HEK293 (cell line): Measurements from ENCODE around the gene SUSD6.
"Not testable (repeated sequence)": the region's sequence is repeated elsewhere in the genome, so short reads cannot be mapped to it uniquely, and the experiment has no call there.

Source experiments
- CTCF ChIA-PET: fragments of 350-600 bp; formaldehyde crosslinking; extraction: SDS; loops from one replicate; lab custom pipeline; 2021; ENCODE audit warnings: antibody characterized with exemption; lab: Yijun Ruan, JAX
- POLR2A ChIA-PET: fragments of 300-600 bp; formaldehyde crosslinking; extraction: SDS; loops from one replicate; lab custom pipeline; 2020; ENCODE audit warnings: antibody characterized with exemption, inconsistent platforms; lab: Yijun Ruan, JAX
- H3K27ac ChIP-seq: fragments of 200-500 bp; sonication (Bioruptor generic); 2 replicates; pipeline ENCODE4 v1.5.1; 2014; ENCODE audit warnings: low read depth, low read length, control low read depth, inconsistent platforms; ENCODE audit errors: extremely low read depth
- H3K36me3 ChIP-seq, 2 experiments: fragments of 200-500 bp in 1 of 2; sonication (Bioruptor generic) in 1 of 2; 1 replicate in 1 of 2; 2 replicates in 1 of 2; pipeline ENCODE4 v1.5.1; 2014 to 2017; ENCODE audit warnings: inconsistent platforms in 2 of 2, low read length in 2 of 2; ENCODE audit not compliant: control insufficient read depth in 2 of 2, insufficient read depth in 1 of 2
- H3K4me1 ChIP-seq: fragments of 200-500 bp; sonication (Bioruptor generic); 2 replicates; pipeline ENCODE4 v1.5.1; 2014; ENCODE audit warnings: mild to moderate bottlenecking, low read length, inconsistent platforms; ENCODE audit not compliant: control insufficient read depth, insufficient read depth
- H3K4me3 ChIP-seq: 2 replicates; pipeline ENCODE4 v1.5.1; 2011; ENCODE audit warnings: low read depth, mild to moderate bottlenecking, control low read depth, low read length, moderate library complexity
- H3K9me3 ChIP-seq: fragments of 200-500 bp; sonication (Bioruptor generic); 2 replicates; pipeline ENCODE4 v1.5.1; 2014; ENCODE audit warnings: low read depth, low read length, inconsistent platforms; ENCODE audit not compliant: control insufficient read depth, insufficient read depth
- SCRT1 ChIP-seq: fragments of 450-650 bp; formaldehyde crosslinking; IDR thresholded peaks from 2 replicates; pipeline ENCODE4 v1.5.1; 2016; ENCODE audit warnings: missing biosample characterization, missing genetic modification characterization, borderline replicate concordance
- ZNF121 ChIP-seq: fragments of 450-650 bp; formaldehyde crosslinking; IDR thresholded peaks from 2 replicates; pipeline ENCODE4 v1.5.1; 2016; ENCODE audit warnings: missing biosample characterization, missing genetic modification characterization
- ZNF169 ChIP-seq: fragments of 450-650 bp; formaldehyde crosslinking; IDR thresholded peaks from 2 replicates; pipeline ENCODE4 v1.5.1; 2016; ENCODE audit warnings: missing biosample characterization, missing genetic modification characterization
- ZNF2 ChIP-seq: fragments of 450-650 bp; formaldehyde crosslinking; IDR thresholded peaks from 2 replicates; pipeline ENCODE4 v1.5.1; 2016; ENCODE audit warnings: missing biosample characterization, missing genetic modification characterization
- ZNF335 ChIP-seq: fragments of 450-650 bp; formaldehyde crosslinking; conservative IDR thresholded peaks from 2 replicates; pipeline ENCODE4 v1.5.1; 2016; ENCODE audit warnings: missing biosample characterization, missing genetic modification characterization
- ZNF488 ChIP-seq: fragments of 450-650 bp; formaldehyde crosslinking; IDR thresholded peaks from 2 replicates; pipeline ENCODE4 v1.5.1; 2016; ENCODE audit warnings: missing biosample characterization, missing genetic modification characterization
- ZNF549 ChIP-seq: fragments of 450-650 bp; IDR thresholded peaks from 2 replicates; pipeline ENCODE4 v1.5.1; 2018; ENCODE audit warnings: missing biosample characterization, missing genetic modification characterization, mild to moderate bottlenecking, inconsistent platforms, moderate library complexity
- ZNF626 ChIP-seq: fragments of 450-650 bp; sonication (Bioruptor Pico); formaldehyde crosslinking; IDR thresholded peaks from 2 replicates; pipeline ENCODE4 v1.5.1; 2018; ENCODE audit warnings: missing biosample characterization, missing genetic modification characterization, inconsistent platforms
- TF ChIP-seq, protein P1 (sequence below): fragments of 450-650 bp; formaldehyde crosslinking; IDR thresholded peaks from 2 replicates; pipeline ENCODE4 v1.5.1; 2016; ENCODE audit warnings: missing biosample characterization, missing genetic modification characterization, borderline replicate concordance
- TF ChIP-seq, protein P2 (sequence below): fragments of 450-650 bp; formaldehyde crosslinking; IDR thresholded peaks from 2 replicates; pipeline ENCODE4 v1.5.1; 2016; ENCODE audit warnings: missing biosample characterization, missing genetic modification characterization
- TF ChIP-seq, protein P3 (sequence below): fragments of 450-650 bp; formaldehyde crosslinking; IDR thresholded peaks from 2 replicates; pipeline ENCODE4 v1.5.1; 2016; ENCODE audit warnings: missing biosample characterization, missing genetic modification characterization, borderline replicate concordance

The SUSD6 gene

DNA sequence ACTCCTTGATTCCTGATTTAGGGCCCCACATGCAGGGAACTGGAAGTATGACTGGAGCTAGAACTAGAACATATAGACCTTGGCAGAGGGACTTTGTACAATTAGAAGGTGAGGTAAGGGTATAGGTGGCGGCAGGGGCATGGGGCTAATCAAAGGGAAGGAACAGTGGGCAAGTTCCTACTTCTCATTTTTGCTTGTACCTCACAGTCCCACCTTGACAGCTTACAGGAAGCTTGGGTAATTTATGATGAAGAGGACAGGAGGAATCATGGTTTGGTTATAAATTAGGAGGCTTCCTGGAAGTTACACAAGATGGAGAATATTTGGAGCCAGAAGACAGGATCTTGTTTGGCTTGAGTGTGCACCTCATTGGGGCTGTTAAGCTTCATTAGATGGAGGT is 33.4 kb downstream of the SUSD6 start (continued):
- TF ChIP-seq, protein P1, sequence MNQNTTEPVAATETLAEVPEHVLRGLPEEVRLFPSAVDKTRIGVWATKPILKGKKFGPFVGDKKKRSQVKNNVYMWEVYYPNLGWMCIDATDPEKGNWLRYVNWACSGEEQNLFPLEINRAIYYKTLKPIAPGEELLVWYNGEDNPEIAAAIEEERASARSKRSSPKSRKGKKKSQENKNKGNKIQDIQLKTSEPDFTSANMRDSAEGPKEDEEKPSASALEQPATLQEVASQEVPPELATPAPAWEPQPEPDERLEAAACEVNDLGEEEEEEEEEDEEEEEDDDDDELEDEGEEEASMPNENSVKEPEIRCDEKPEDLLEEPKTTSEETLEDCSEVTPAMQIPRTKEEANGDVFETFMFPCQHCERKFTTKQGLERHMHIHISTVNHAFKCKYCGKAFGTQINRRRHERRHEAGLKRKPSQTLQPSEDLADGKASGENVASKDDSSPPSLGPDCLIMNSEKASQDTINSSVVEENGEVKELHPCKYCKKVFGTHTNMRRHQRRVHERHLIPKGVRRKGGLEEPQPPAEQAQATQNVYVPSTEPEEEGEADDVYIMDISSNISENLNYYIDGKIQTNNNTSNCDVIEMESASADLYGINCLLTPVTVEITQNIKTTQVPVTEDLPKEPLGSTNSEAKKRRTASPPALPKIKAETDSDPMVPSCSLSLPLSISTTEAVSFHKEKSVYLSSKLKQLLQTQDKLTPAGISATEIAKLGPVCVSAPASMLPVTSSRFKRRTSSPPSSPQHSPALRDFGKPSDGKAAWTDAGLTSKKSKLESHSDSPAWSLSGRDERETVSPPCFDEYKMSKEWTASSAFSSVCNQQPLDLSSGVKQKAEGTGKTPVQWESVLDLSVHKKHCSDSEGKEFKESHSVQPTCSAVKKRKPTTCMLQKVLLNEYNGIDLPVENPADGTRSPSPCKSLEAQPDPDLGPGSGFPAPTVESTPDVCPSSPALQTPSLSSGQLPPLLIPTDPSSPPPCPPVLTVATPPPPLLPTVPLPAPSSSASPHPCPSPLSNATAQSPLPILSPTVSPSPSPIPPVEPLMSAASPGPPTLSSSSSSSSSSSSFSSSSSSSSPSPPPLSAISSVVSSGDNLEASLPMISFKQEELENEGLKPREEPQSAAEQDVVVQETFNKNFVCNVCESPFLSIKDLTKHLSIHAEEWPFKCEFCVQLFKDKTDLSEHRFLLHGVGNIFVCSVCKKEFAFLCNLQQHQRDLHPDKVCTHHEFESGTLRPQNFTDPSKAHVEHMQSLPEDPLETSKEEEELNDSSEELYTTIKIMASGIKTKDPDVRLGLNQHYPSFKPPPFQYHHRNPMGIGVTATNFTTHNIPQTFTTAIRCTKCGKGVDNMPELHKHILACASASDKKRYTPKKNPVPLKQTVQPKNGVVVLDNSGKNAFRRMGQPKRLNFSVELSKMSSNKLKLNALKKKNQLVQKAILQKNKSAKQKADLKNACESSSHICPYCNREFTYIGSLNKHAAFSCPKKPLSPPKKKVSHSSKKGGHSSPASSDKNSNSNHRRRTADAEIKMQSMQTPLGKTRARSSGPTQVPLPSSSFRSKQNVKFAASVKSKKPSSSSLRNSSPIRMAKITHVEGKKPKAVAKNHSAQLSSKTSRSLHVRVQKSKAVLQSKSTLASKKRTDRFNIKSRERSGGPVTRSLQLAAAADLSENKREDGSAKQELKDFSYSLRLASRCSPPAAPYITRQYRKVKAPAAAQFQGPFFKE (tag by site-specific recombination): no peak
- no peak for TF ChIP-seq ZNF549

DNA sequence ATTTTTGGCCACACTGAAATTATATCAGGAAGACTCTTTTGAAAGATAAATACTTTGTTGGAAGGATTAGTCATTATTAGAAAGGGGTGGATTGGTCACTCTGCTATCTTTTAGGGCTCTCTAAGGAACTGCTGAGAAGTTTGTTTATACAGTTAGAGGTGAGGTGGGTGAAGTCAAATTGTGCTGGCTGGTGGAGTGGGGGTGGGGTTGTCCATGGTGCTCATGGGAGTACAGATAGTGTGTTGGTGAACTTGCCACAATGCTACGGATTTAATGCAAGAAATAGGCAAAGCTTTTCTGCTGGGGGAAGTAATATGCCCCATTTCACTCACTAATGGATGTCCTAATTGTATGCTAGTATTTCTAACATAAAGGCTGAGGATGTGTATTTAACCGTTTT is 35.8 kb downstream of the SUSD6 start:
- peaks cover 17% of the 10 kb centered on the region for H3K4me1 ChIP-seq
- no peaks in the 10 kb centered on the region for H3K9me3 ChIP-seq
- H3K36me3 ChIP-seq: no peaks in the 10 kb centered on the region
- ChIA-PET CTCF (no interaction called here), POLR2A (interaction anchor here (0.7 kb wide), 1 partner anchor 120 kb away, joined by 4 read pairs; the partner anchor contains the start of gene SRSF5)
- H3K27ac ChIP-seq: no peak overlapping the region
- TF ChIP-seq ZNF626: no peak
- TF ChIP-seq SCRT1 (tag by site-specific recombination): no peak
- no peak for TF ChIP-seq ZNF169 (tag by site-specific recombination)
- TF ChIP-seq, protein P2, sequence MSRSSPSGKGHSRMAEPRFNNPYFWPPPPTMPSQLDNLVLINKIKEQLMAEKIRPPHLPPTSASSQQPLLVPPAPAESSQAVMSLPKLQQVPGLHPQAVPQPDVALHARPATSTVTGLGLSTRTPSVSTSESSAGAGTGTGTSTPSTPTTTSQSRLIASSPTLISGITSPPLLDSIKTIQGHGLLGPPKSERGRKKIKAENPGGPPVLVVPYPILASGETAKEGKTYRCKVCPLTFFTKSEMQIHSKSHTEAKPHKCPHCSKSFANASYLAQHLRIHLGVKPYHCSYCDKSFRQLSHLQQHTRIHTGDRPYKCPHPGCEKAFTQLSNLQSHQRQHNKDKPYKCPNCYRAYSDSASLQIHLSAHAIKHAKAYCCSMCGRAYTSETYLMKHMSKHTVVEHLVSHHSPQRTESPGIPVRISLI (tag by site-specific recombination): no peak
- no peak for TF ChIP-seq ZNF121 (tag by site-specific recombination)
- TF ChIP-seq ZNF488 (tag by site-specific recombination): no peak
- TF ChIP-seq ZNF2 (tag by site-specific recombination): no peak
- TF ChIP-seq, protein P3, sequence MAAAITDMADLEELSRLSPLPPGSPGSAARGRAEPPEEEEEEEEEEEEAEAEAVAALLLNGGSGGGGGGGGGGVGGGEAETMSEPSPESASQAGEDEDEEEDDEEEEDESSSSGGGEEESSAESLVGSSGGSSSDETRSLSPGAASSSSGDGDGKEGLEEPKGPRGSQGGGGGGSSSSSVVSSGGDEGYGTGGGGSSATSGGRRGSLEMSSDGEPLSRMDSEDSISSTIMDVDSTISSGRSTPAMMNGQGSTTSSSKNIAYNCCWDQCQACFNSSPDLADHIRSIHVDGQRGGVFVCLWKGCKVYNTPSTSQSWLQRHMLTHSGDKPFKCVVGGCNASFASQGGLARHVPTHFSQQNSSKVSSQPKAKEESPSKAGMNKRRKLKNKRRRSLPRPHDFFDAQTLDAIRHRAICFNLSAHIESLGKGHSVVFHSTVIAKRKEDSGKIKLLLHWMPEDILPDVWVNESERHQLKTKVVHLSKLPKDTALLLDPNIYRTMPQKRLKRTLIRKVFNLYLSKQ (tag by site-specific recombination): no peak
- TF ChIP-seq, all 188 proteins: peak for 0
- H3K4me3 ChIP-seq: no peak overlapping the region

DNA sequence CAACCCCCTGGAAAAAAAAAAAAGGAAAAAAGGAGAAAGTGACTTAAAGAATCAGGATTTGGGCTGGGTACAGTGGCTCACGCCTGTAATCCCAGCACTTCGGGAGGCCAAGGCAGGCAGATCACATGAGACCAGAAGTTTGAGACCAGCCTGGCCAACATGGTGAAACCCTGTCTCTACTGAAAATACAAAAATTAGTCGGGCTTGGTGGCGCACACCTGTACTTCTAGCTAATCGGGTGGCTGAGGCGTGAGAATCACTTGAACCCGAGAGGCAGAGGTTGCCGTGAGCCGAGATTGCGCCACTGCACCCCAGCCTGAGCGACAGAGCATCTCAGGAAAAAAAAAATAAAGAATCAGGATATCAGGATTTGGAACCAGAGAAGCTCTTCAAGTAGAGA is 36.2 kb downstream of the SUSD6 start:
- H3K9me3 ChIP-seq, H3K36me3 ChIP-seq, H3K4me3 ChIP-seq, H3K27ac ChIP-seq: not testable (repeated sequence)
- CTCF ChIA-PET: interaction anchor here (0.6 kb wide), 1 partner anchor 360 kb away, joined by 5 read pairs; no protein-coding TSS in a partner anchor
- POLR2A ChIA-PET: interaction anchor here (1.3 kb wide), 1 partner anchor 36 kb away, joined by 5 read pairs; the partner anchor contains the start of gene SUSD6
- 0 out of 2 replicates have a peak, but pooled peaks have one; percentile 2 for TF ChIP-seq ZNF335
- TF ChIP-seq, all 188 proteins: peak for 1; not testable (repeated sequence) for 187
- H3K4me1 ChIP-seq: peaks cover 20% of the 10 kb centered on the region
